Measurements from ENCODE around the gene SCGB3A1.

- TF ChIP-seq CTCF (IDR thresholded peaks at IDR 0.05) (no peak), POLR2A (IDR thresholded peaks at IDR 0.05) (no peak), POLR2AphosphoS5 (IDR thresholded peaks at IDR 0.05) (no peak)
These were observed 3.2 kb upstream of the SCGB3A1 start for GRCh38 chr5:180594311-180595045.

Measured in prostate gland (tissue), 2 donors.